ENCODE data around the gene DOCK8. TPM values are rescaled to one million over a fixed set of nuclear protein-coding genes. Genes with fewer than 3 reads are reported as not detected.

DOCK8 gene
- total and polyA plus RNA-seq, 4 experiments from 2014 or later = 31.0 to 315 (median 200) TPM

- Histone ChIP-seq H3K9me3 (ENCODE audit: control insufficient read depth in 1 of 2, low read length in 2 of 2) (no peaks in the 10 kb centered on the region), H3K4me1 (ENCODE audit: insufficient read depth, low read length) (peaks cover 4% of the 10 kb centered on the region), H3K36me3 (ENCODE audit: insufficient read depth, low read length) (peaks cover 38% of the 10 kb centered on the region), H3K4me3 (ENCODE audit: low read length in 2 of 2) (no peak overlapping the region), H3K27me3 (ENCODE audit: insufficient read depth, low read length) (no peaks in the 10 kb centered on the region), H3K27ac (ENCODE audit: low read depth, low read length) (peak overlapping the region; percentile 33)
- H3K27me3 Mint-ChIP-seq = no peaks in the 10 kb centered on the region
- peak overlapping the region in 7 of 8 donors; percentile 7 to 74 (median 65) for H3K4me3 Mint-ChIP-seq
- CTCF ChIA-PET (ENCODE audit: partially characterized antibody) = interaction anchor here (1.0 to 5.6 kb wide), 2 partner anchors 26 to 88 kb away, joined by 3 to 32 read pairs; partner anchors contain the start of gene DOCK8
- intact Hi-C loops (cut with micrococcal nuclease) = no loop called here
- H3K27ac Mint-ChIP-seq = peak overlapping the region; percentile 79 to 97 (median 95)
- no peak for DNase-seq
- no peaks in the 10 kb centered on the region for H3K9me3 Mint-ChIP-seq
- POLR2A ChIA-PET (ENCODE audit: partially characterized antibody) = interaction anchor here (1.1 to 3.7 kb wide), 4 partner anchors 25 to 89 kb away, joined by 3 to 18 read pairs (median 6); partner anchors contain the start of gene DOCK8
- H3K36me3 Mint-ChIP-seq = peaks cover 44 to 77% of the 10 kb centered on the region in 2 donors
- peaks cover 24 to 35% (median 29%) of the 10 kb centered on the region in 4 donors for H3K4me1 Mint-ChIP-seq
Observed at GRCh38 chr9:304106-304505, 89.4 kb downstream of the DOCK8 start.

GRCh38 chr9:304519-305185 lies 90.0 kb downstream of the DOCK8 start:
- Histone ChIP-seq H3K4me3 (ENCODE audit: low read length in 2 of 2) (no peak overlapping the region), H3K36me3 (ENCODE audit: insufficient read depth, low read length) (peaks cover 39% of the 10 kb centered on the region), H3K27me3 (ENCODE audit: insufficient read depth, low read length) (no peaks in the 10 kb centered on the region), H3K27ac (ENCODE audit: low read depth, low read length) (peak overlapping the region; percentile 33), H3K9me3 (ENCODE audit: control insufficient read depth in 1 of 2, low read length in 2 of 2) (no peaks in the 10 kb centered on the region), H3K4me1 (ENCODE audit: insufficient read depth, low read length) (peaks cover 4% of the 10 kb centered on the region)
- H3K27ac Mint-ChIP-seq = peak overlapping the region; percentile 79 to 97 (median 95)
- no peaks in the 10 kb centered on the region for H3K27me3 Mint-ChIP-seq
- H3K36me3 Mint-ChIP-seq = peaks cover 44 to 78% of the 10 kb centered on the region in 2 donors
- intact Hi-C loops (cut with micrococcal nuclease) = loop anchor here (5.0 kb wide), 1 partner anchor 32 kb away; no protein-coding TSS in a partner anchor
- CTCF ChIA-PET (ENCODE audit: partially characterized antibody) = interaction anchor here (1.0 to 5.6 kb wide), 2 partner anchors 27 to 89 kb away, joined by 3 to 32 read pairs; partner anchors contain the start of gene DOCK8
- no peaks in the 10 kb centered on the region for H3K9me3 Mint-ChIP-seq
- H3K4me1 Mint-ChIP-seq = peaks cover 24 to 35% (median 29%) of the 10 kb centered on the region in 4 donors
- peak overlapping the region; percentile 7 to 74 (median 66) for H3K4me3 Mint-ChIP-seq
- peak; percentile 30 to 66 (median 56) for DNase-seq
- POLR2A ChIA-PET (ENCODE audit: partially characterized antibody) = interaction anchor here (1.1 to 3.7 kb wide), 3 partner anchors 27 to 89 kb away, joined by 3 to 18 read pairs (median 10); partner anchors contain the start of gene DOCK8

GRCh38 chr9:306907-307306 lies 92.2 kb downstream of the DOCK8 start:
- Mint-ChIP-seq H3K4me3 (no peak overlapping the region), H3K36me3 (peaks cover 33 to 70% of the 10 kb centered on the region in 2 donors), H3K27ac (peak overlapping the region; percentile 24 to 83 (median 78)), H3K27me3 (no peaks in the 10 kb centered on the region), H3K9me3 (no peaks in the 10 kb centered on the region), H3K4me1 (peaks cover 18 to 34% (median 20%) of the 10 kb centered on the region in 4 donors)
- ChIA-PET CTCF (ENCODE audit: partially characterized antibody) (interaction anchor here (0.7 to 5.6 kb wide), 5 partner anchors 21 to 131 kb away, joined by 3 to 32 read pairs (median 5); partner anchors contain the start of gene DOCK8), POLR2A (ENCODE audit: partially characterized antibody) (interaction anchor here (1.4 to 3.7 kb wide), 3 partner anchors 29 to 91 kb away, joined by 6 to 18 read pairs (median 6); partner anchors contain the start of gene DOCK8)
- no peaks in the 10 kb centered on the region for H3K27me3 ChIP-seq (ENCODE audit: insufficient read depth, low read length)
- H3K9me3 ChIP-seq (ENCODE audit: control insufficient read depth in 1 of 2, low read length in 2 of 2) = no peaks in the 10 kb centered on the region
- peaks cover 4% of the 10 kb centered on the region for H3K4me1 ChIP-seq (ENCODE audit: insufficient read depth, low read length)
- H3K4me3 ChIP-seq (ENCODE audit: low read length in 2 of 2) = no peak overlapping the region
- H3K36me3 ChIP-seq (ENCODE audit: insufficient read depth, low read length) = peaks cover 49% of the 10 kb centered on the region
- intact Hi-C loops (cut with micrococcal nuclease) = loop anchor here (1.0 to 5.0 kb wide), 3 partner anchors 24 to 92 kb away; no protein-coding TSS in a partner anchor
- DNase-seq = peak; percentile 50 to 70 (median 60)
- H3K27ac ChIP-seq (ENCODE audit: low read depth, low read length) = no peak overlapping the region

- no peaks in the 10 kb centered on the region for H3K4me1 ChIP-seq (ENCODE audit: insufficient read depth, low read length)
- H3K36me3 ChIP-seq (ENCODE audit: insufficient read depth, low read length) = peaks cover 70% of the 10 kb centered on the region
- POLR2A ChIA-PET (ENCODE audit: partially characterized antibody) = no interaction called here
- H3K4me3 ChIP-seq (ENCODE audit: low read length in 2 of 2) = no peak overlapping the region
- no peak for DNase-seq
- intact Hi-C loops (cut with micrococcal nuclease) = no loop called here
- peaks cover 0 to 7% (median 3%) of the 10 kb centered on the region in 4 donors for H3K4me1 Mint-ChIP-seq
- no peaks in the 10 kb centered on the region for H3K9me3 Mint-ChIP-seq
- H3K27ac ChIP-seq (ENCODE audit: low read depth, low read length) = no peak overlapping the region
- CTCF ChIA-PET (ENCODE audit: partially characterized antibody) = no interaction called here
- H3K27ac Mint-ChIP-seq = peak overlapping the region in 1 of 7 donors; percentile 29
- H3K36me3 Mint-ChIP-seq = peaks cover 52 to 71% of the 10 kb centered on the region in 2 donors
- no peak overlapping the region for H3K4me3 Mint-ChIP-seq
- no peaks in the 10 kb centered on the region for H3K27me3 ChIP-seq (ENCODE audit: insufficient read depth, low read length)
- H3K27me3 Mint-ChIP-seq = no peaks in the 10 kb centered on the region
- no peaks in the 10 kb centered on the region for H3K9me3 ChIP-seq (ENCODE audit: control insufficient read depth in 1 of 2, low read length in 2 of 2)
Observed at GRCh38 chr9:311841-312240, 97.2 kb downstream of the DOCK8 start.

GRCh38 chr9:312596-313320 lies 98.1 kb downstream of the DOCK8 start:
- peaks cover 0 to 3% (median under 1%) of the 10 kb centered on the region in 4 donors for H3K4me1 Mint-ChIP-seq
- intact Hi-C loops (cut with micrococcal nuclease) = no loop called here
- H3K4me3 ChIP-seq (ENCODE audit: low read length in 2 of 2) = no peak overlapping the region
- no peak for DNase-seq
- ChIA-PET POLR2A (ENCODE audit: partially characterized antibody) (no interaction called here), CTCF (ENCODE audit: partially characterized antibody) (no interaction called here)
- H3K36me3 ChIP-seq (ENCODE audit: insufficient read depth, low read length) = peaks cover 72% of the 10 kb centered on the region
- H3K9me3 ChIP-seq (ENCODE audit: control insufficient read depth in 1 of 2, low read length in 2 of 2) = no peaks in the 10 kb centered on the region
- H3K27ac Mint-ChIP-seq = peak overlapping the region in 3 of 7 donors; percentile 14 to 31 (median 22)
- no peak overlapping the region for H3K27ac ChIP-seq (ENCODE audit: low read depth, low read length)
- H3K4me3 Mint-ChIP-seq = no peak overlapping the region
- peaks cover 55 to 73% of the 10 kb centered on the region in 2 donors for H3K36me3 Mint-ChIP-seq
- H3K27me3 Mint-ChIP-seq = no peaks in the 10 kb centered on the region
- H3K9me3 Mint-ChIP-seq = no peaks in the 10 kb centered on the region
- no peaks in the 10 kb centered on the region for H3K4me1 ChIP-seq (ENCODE audit: insufficient read depth, low read length)
- no peaks in the 10 kb centered on the region for H3K27me3 ChIP-seq (ENCODE audit: insufficient read depth, low read length)

- peaks cover 76% of the 10 kb centered on the region for H3K36me3 ChIP-seq (ENCODE audit: insufficient read depth, low read length)
- H3K9me3 ChIP-seq (ENCODE audit: control insufficient read depth in 1 of 2, low read length in 2 of 2) = no peaks in the 10 kb centered on the region
- H3K9me3 Mint-ChIP-seq = no peaks in the 10 kb centered on the region
- CTCF ChIA-PET (ENCODE audit: partially characterized antibody) = interaction anchor here (1.0 kb wide), 1 partner anchor 101 kb away, joined by 3 read pairs; no protein-coding TSS in a partner anchor
- H3K36me3 Mint-ChIP-seq = peaks cover 59 to 77% of the 10 kb centered on the region in 2 donors
- H3K4me1 ChIP-seq (ENCODE audit: insufficient read depth, low read length) = no peaks in the 10 kb centered on the region
- H3K4me3 Mint-ChIP-seq = no peak overlapping the region
- peaks cover 0 to 2% (median 0%) of the 10 kb centered on the region in 4 donors for H3K4me1 Mint-ChIP-seq
- no peak overlapping the region for H3K4me3 ChIP-seq (ENCODE audit: low read length in 2 of 2)
- no peak for DNase-seq
- no peak overlapping the region for H3K27ac ChIP-seq (ENCODE audit: low read depth, low read length)
- H3K27me3 Mint-ChIP-seq = no peaks in the 10 kb centered on the region
- POLR2A ChIA-PET (ENCODE audit: partially characterized antibody) = interaction anchor here (0.9 kb wide), 2 partner anchors 44 to 101 kb away, joined by 4 to 5 read pairs; partner anchors contain the start of gene DOCK8
- H3K27me3 ChIP-seq (ENCODE audit: insufficient read depth, low read length) = no peaks in the 10 kb centered on the region
- intact Hi-C loops (cut with micrococcal nuclease) = no loop called here
- no peak overlapping the region for H3K27ac Mint-ChIP-seq
Observed at GRCh38 chr9:316382-316965, 101.8 kb downstream of the DOCK8 start.

Measured in CD4-positive, alpha-beta memory T cell (primary cell).